IMR-90 (cell line): ENCODE data around the gene SERHL2.

Experiments
- BHLHE40 ChIP-seq: fragments of 150-350 bp; IDR thresholded peaks from 2 replicates; pipeline ENCODE4 v1.6.1; 2016; ENCODE audit warnings: mild to moderate bottlenecking, low read depth, low read length
- CEBPB ChIP-seq: IDR thresholded peaks from 2 replicates; pipeline ENCODE4 v1.6.1; 2012; ENCODE audit warnings: low read depth, low read length, improper control_type of control experiment
- MAFK ChIP-seq: IDR thresholded peaks from 2 replicates; pipeline ENCODE4 v1.6.1; 2012; ENCODE audit warnings: low read depth, low read length, improper control_type of control experiment
- MXI1 ChIP-seq: IDR thresholded peaks from 2 replicates; pipeline ENCODE4 v1.6.1; 2012; ENCODE audit warnings: low read depth, mild to moderate bottlenecking, low read length, moderate library complexity, borderline replicate concordance
- POLR2A ChIP-seq: IDR thresholded peaks from 2 replicates; pipeline ENCODE4 v1.6.1; 2012; ENCODE audit warnings: mild to moderate bottlenecking, low read depth, low read length
- RAD21 ChIP-seq: IDR thresholded peaks from 2 replicates; pipeline ENCODE4 v1.6.1; 2012; ENCODE audit warnings: low read length, improper control_type of control experiment
- SMC3 ChIP-seq: fragments of 150-350 bp; IDR thresholded peaks from 2 replicates; pipeline ENCODE4 v1.6.1; 2016; ENCODE audit warnings: low read depth, mild to moderate bottlenecking, antibody characterized with exemption, low read length, moderate library complexity
- TF ChIP-seq, protein P1 (sequence below): conservative IDR thresholded peaks from 2 replicates; pipeline ENCODE4 v1.5.1; 2012; ENCODE audit warnings: mild to moderate bottlenecking, low read depth, low read length, improper control_type of control experiment
- TF ChIP-seq, protein P2 (sequence below): fragments of 150-350 bp; IDR thresholded peaks from 2 replicates; pipeline ENCODE4 v1.6.1; 2017; ENCODE audit warnings: mild to moderate bottlenecking, antibody characterized with exemption, low read length, low read depth

DNA sequence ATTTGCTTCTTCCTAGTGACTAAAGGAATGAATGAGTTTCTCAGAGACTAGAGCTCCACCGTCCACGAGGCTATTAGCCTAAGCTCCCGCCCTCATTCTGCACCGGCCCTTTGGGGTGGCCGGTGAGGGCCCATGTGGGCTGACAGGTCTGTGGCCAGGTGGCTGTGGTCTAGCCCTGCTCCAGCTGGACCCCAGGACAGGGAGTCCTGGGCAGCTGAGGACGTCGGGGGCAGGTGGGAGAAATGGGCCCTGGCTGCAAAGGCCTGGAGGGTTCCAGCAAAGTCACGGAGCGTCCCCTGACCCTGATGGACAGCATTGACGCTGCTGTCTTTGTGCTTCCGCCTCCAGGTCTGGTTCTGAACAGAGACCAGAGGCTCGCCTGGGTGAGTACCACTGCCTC, 12.2 kb downstream of the SERHL2 start:
- TF ChIP-seq, protein P1, sequence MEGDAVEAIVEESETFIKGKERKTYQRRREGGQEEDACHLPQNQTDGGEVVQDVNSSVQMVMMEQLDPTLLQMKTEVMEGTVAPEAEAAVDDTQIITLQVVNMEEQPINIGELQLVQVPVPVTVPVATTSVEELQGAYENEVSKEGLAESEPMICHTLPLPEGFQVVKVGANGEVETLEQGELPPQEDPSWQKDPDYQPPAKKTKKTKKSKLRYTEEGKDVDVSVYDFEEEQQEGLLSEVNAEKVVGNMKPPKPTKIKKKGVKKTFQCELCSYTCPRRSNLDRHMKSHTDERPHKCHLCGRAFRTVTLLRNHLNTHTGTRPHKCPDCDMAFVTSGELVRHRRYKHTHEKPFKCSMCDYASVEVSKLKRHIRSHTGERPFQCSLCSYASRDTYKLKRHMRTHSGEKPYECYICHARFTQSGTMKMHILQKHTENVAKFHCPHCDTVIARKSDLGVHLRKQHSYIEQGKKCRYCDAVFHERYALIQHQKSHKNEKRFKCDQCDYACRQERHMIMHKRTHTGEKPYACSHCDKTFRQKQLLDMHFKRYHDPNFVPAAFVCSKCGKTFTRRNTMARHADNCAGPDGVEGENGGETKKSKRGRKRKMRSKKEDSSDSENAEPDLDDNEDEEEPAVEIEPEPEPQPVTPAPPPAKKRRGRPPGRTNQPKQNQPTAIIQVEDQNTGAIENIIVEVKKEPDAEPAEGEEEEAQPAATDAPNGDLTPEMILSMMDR: no peak
- TF ChIP-seq POLR2A: no peak
- no peak for TF ChIP-seq SMC3
- no peak for TF ChIP-seq MAFK
- no peak for TF ChIP-seq MXI1
- TF ChIP-seq CEBPB: no peak
- TF ChIP-seq RAD21: no peak
- TF ChIP-seq, protein P2, sequence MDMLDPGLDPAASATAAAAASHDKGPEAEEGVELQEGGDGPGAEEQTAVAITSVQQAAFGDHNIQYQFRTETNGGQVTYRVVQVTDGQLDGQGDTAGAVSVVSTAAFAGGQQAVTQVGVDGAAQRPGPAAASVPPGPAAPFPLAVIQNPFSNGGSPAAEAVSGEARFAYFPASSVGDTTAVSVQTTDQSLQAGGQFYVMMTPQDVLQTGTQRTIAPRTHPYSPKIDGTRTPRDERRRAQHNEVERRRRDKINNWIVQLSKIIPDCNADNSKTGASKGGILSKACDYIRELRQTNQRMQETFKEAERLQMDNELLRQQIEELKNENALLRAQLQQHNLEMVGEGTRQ: no peak
- no peak for TF ChIP-seq BHLHE40
